NOMO-1 treated with dmso at 0.1 percent for 144 hours (cell line): Measurements from ENCODE around the gene FAM162B.
"Not testable (repeated sequence)": the region's sequence is repeated elsewhere in the genome, so short reads cannot be mapped to it uniquely, and the experiment has no call there.

ENCODE experiments used
- DNase-seq: peaks from one replicate; lab custom pipeline; 2025; ENCODE audit not compliant: unreplicated experiment; lab: John Stamatoyannopoulos, UW

FAM162B gene

GRCh38 chr6:116730513-116730912, 35.0 kb downstream of the FAM162B start:
- no peak for DNase-seq

- DNase-seq, result no peak
These were observed 38.6 kb downstream of the FAM162B start for GRCh38 chr6:116726947-116727346.

GRCh38 chr6:116714761-116715160, 50.8 kb downstream of the FAM162B start:
- no peak for DNase-seq

GRCh38 chr6:116714296-116714695, 51.2 kb downstream of the FAM162B start:
- no peak for DNase-seq

GRCh38 chr6:116705917-116706316, 59.6 kb downstream of the FAM162B start:
- DNase-seq, result no peak

GRCh38 chr6:116703888-116704287, 61.6 kb downstream of the FAM162B start:
- not testable (repeated sequence) for DNase-seq
